ENCODE results near the gene CRYBA4. TPM values are rescaled to one million over a fixed set of nuclear protein-coding genes. Genes with fewer than 3 reads are reported as not detected.

CRYBA4 gene
- total RNA-seq, 4 donors from 2014 or later, result not detected

- ATAC-seq (no peak), DNase-seq (no peak)
- no peaks in the 10 kb centered on the region for H3K27me3 ChIP-seq
- H3K4me3 ChIP-seq, result no peak overlapping the region
- in situ Hi-C loops (cut with MboI; ENCODE audit: low sequenced_read_pairs in 4 of 4) (no loop called here), intact Hi-C loops (cut with DNase I; ENCODE audit: low total_unique reads) (no loop called here)
- no peak overlapping the region for H3K27ac ChIP-seq
- peaks cover 20 to 23% of the 10 kb centered on the region in 2 donors for H3K4me1 ChIP-seq
- TF ChIP-seq CTCF (IDR thresholded peaks at IDR 0.05 in 4 of 5, conservative IDR thresholded peaks at IDR 0.05 in 1 of 5) (no peak), POLR2A (IDR thresholded peaks at IDR 0.05) (no peak)
- no peaks in the 10 kb centered on the region for H3K9me3 ChIP-seq
- H3K36me3 ChIP-seq, result no peaks in the 10 kb centered on the region
Observed at GRCh38 chr22:26670459-26670858, 48.7 kb downstream of the CRYBA4 start.

GRCh38 chr22:26671317-26672059 lies 49.7 kb downstream of the CRYBA4 start:
- in situ Hi-C loops (cut with MboI; ENCODE audit: low sequenced_read_pairs in 4 of 4) (no loop called here), intact Hi-C loops (cut with DNase I; ENCODE audit: low total_unique reads) (no loop called here)
- no peaks in the 10 kb centered on the region for H3K9me3 ChIP-seq
- ATAC-seq (no peak), DNase-seq (no peak)
- peak overlapping the region; percentile 90 to 97 (median 93) for H3K27ac ChIP-seq
- H3K36me3 ChIP-seq, result no peaks in the 10 kb centered on the region
- TF ChIP-seq POLR2A (IDR thresholded peaks at IDR 0.05) (no peak), CTCF (IDR thresholded peaks at IDR 0.05 in 4 of 5, conservative IDR thresholded peaks at IDR 0.05 in 1 of 5) (no peak)
- H3K27me3 ChIP-seq, result no peaks in the 10 kb centered on the region
- H3K4me3 ChIP-seq, result peak overlapping the region in 1 of 4 donors; percentile 67
- peaks cover 20 to 23% of the 10 kb centered on the region in 2 donors for H3K4me1 ChIP-seq

GRCh38 chr22:26672060-26672471 lies 50.3 kb downstream of the CRYBA4 start:
- peak overlapping the region; percentile 67 to 86 (median 81) for H3K4me3 ChIP-seq
- TF ChIP-seq POLR2A (IDR thresholded peaks at IDR 0.05), result no peak
- no peak for TF ChIP-seq CTCF (IDR thresholded peaks at IDR 0.05 in 4 of 5, conservative IDR thresholded peaks at IDR 0.05 in 1 of 5)
- no peaks in the 10 kb centered on the region for H3K36me3 ChIP-seq
- peaks cover 20 to 23% of the 10 kb centered on the region in 2 donors for H3K4me1 ChIP-seq
- no peaks in the 10 kb centered on the region for H3K9me3 ChIP-seq
- no peak for ATAC-seq
- peak in 1 of 2 donors; percentile 21 for DNase-seq
- in situ Hi-C loops (cut with MboI; ENCODE audit: low sequenced_read_pairs in 4 of 4) (no loop called here), intact Hi-C loops (cut with DNase I; ENCODE audit: low total_unique reads) (no loop called here)
- H3K27ac ChIP-seq, result peak overlapping the region; percentile 90 to 97 (median 93)
- H3K27me3 ChIP-seq, result no peaks in the 10 kb centered on the region

GRCh38 chr22:26672590-26673468 lies 51.1 kb downstream of the CRYBA4 start:
- no peaks in the 10 kb centered on the region for H3K27me3 ChIP-seq
- TF ChIP-seq CTCF (IDR thresholded peaks at IDR 0.05 in 4 of 5, conservative IDR thresholded peaks at IDR 0.05 in 1 of 5) (peak; percentile 24 to 60 (median 51)), POLR2A (IDR thresholded peaks at IDR 0.05) (peak in 1 of 2 donors; percentile 31)
- H3K27ac ChIP-seq, result peak overlapping the region; percentile 90 to 97 (median 93)
- intact Hi-C loops (cut with DNase I; ENCODE audit: low total_unique reads), result no loop called here
- ATAC-seq (peak; percentile 92 to 97), DNase-seq (peak; percentile 82 to 91)
- in situ Hi-C loops (cut with MboI; ENCODE audit: low sequenced_read_pairs in 4 of 4), result no loop called here
- no peaks in the 10 kb centered on the region for H3K9me3 ChIP-seq
- H3K36me3 ChIP-seq, result no peaks in the 10 kb centered on the region
- H3K4me3 ChIP-seq, result peak overlapping the region; percentile 67 to 86 (median 81)
- peaks cover 20 to 23% of the 10 kb centered on the region in 2 donors for H3K4me1 ChIP-seq
